H54 (cell line): Measurements from ENCODE around the gene MIB1.
"Not testable (repeated sequence)": the region's sequence is repeated elsewhere in the genome, so short reads cannot be mapped to it uniquely, and the experiment has no call there.

Experiments used
- DNase-seq: peaks from one replicate; pipeline ENCODE4 v3.0.0; 2011; ENCODE audit warnings: low spot score, mixed read lengths; ENCODE audit not compliant: insufficient read length
- FAIRE-seq: peaks from 3 replicates; lab custom pipeline; 2011; peaks lifted over from hg19 to GRCh38; lab: Jason Lieb, UNC
- POLR2A ChIP-seq: IDR thresholded peaks from 2 replicates; pipeline ENCODE4 v1.6.1; 2011; ENCODE audit warnings: low read depth, mild to moderate bottlenecking, low read length

The MIB1 gene

GRCh38 chr18:21761471-21762115 lies 21.0 kb downstream of the MIB1 start:
- DNase-seq: no peak
- TF ChIP-seq POLR2A: no peak
- no peak for FAIRE-seq

DNA sequence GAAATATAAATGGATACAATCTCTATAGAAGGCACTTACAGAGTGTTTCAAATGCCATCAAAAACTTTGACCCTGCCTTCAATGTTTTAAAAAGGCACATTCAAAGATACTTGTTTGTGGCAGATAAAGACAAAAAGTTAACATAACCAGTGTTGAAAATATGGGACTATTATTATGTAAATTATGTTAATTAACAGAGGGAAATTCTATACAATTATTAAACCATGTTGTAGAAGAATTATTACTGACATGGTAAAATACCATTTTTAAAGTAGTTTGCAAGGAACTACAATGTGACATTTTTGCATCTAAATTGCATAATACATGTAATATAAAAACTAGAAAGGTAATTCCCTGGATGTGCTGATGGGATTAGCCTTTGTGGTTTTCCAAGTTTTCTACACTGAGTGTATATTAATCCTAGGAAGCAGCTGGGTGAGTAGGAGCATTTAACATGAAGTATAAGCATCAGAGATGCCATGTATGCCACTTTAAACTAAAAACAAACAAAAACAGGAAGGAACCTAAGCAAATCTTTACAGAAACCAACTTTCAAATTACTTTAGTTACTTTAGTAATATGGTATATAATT lies 21.7 kb downstream of the MIB1 start:
- no peak for TF ChIP-seq POLR2A
- DNase-seq (no peak), FAIRE-seq (no peak)

- FAIRE-seq (no peak), DNase-seq (no peak)
- TF ChIP-seq POLR2A: no peak
Measured at GRCh38 chr18:21763846-21764646, 23.5 kb downstream of the MIB1 start.

- TF ChIP-seq POLR2A: no peak
- FAIRE-seq: no peak
- no peak for DNase-seq
Measured at GRCh38 chr18:21769206-21769605, 28.6 kb downstream of the MIB1 start.

- no peak for DNase-seq
- FAIRE-seq: no peak
- no peak for TF ChIP-seq POLR2A
Measured at GRCh38 chr18:21774722-21775121, 34.1 kb downstream of the MIB1 start.

- no peak for TF ChIP-seq POLR2A
- DNase-seq: no peak
- no peak for FAIRE-seq
Measured at GRCh38 chr18:21777814-21778213, 37.2 kb downstream of the MIB1 start.

DNA sequence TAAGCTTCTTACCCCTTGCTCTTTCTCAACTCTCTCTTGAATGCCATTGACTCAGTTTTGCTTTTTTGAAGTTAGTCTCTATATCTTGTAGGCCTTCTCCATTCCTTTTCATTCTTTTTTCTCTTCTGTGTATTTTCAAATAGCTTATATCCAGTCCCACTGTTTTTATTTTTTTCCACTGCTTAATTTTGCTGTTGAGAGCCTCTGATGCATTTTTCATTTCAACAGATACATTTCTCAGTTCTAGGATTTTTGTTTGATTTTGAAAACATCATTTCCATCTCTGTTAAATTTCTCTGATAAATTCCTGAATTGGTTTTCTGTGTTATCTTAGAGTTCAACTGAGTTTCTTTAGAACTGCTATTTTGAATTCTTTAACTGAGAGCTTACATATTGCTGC lies 45.9 kb downstream of the MIB1 start:
- DNase-seq (no peak), FAIRE-seq (no peak)
- TF ChIP-seq POLR2A: no peak

DNA sequence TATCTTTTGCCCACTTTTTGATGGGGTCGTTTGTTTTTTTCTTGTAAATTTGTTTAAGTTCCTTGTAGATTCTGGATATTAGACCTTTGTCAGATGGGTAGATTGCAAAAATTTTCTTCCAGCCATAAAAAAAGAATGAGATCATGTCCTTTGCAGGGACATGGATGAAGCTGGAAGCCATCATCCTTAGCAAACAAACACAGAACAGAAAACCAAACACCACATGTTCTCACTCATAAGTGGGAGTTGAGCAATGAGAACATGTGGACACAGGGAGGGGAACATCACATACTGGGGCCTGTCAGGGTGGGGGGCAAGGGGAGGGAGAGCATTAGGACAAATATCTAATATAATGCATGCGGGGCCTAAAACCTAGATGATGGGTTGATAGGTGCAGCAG lies 55.5 kb downstream of the MIB1 start:
- not testable (repeated sequence) for DNase-seq, FAIRE-seq

DNA sequence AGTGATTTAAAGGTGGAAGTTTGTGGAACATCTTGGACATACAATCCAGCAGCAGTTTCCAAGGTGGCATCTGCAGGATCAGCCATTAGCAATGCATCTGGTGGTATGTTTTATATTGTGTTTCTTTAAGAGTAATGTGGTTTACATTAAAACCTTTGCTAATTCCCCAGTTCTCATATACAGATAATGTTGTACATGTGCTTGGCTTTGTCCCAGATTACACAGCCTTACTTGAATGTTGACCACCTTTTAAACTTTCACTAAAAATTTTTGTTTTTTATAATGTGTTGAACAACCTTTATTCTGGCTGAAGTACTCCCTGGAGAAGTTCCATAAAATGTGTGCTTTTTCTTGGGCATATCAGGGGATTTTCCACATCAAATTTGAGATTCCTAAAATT lies 57.5 kb downstream of the MIB1 start:
- no peak for FAIRE-seq
- no peak for TF ChIP-seq POLR2A
- no peak for DNase-seq

- no peak for TF ChIP-seq POLR2A
- FAIRE-seq: no peak
- no peak for DNase-seq
Measured at GRCh38 chr18:21799721-21800120, 59.1 kb downstream of the MIB1 start.

- DNase-seq (no peak), FAIRE-seq (no peak)
- no peak for TF ChIP-seq POLR2A
Measured at GRCh38 chr18:21803495-21803894, 62.9 kb downstream of the MIB1 start.

DNA sequence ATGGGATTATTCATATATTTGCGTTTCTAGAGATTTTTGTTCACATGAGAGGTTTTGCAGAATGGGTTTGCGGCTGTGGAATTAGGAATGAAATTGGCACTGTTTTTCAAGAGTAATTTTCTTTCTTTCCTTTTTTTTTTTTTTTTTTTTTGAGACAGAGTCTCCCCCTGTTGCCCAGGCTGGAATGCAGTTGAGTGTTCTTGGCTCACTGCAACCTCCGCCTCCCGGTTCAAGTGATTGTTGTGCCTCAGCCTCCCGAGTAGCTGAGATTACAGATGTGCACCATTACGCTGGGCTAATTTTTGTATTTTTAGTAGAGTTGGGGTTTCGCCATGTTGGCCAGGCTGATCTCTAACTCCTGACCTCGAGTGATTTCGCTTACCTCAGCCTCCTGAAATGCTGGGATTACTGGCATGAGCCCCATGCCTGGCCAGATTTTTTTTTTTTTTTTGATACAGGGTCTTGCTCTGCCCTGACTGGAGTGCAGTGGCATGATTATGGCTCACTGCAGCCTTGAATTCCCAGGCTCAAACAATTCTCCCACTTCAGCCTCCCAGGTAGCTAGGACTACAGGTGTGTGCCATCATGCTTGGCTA lies 65.3 kb downstream of the MIB1 start:
- DNase-seq (no peak), FAIRE-seq (no peak)
- no peak for TF ChIP-seq POLR2A

GRCh38 chr18:21808185-21808584 lies 67.6 kb downstream of the MIB1 start:
- FAIRE-seq (no peak), DNase-seq (no peak)
- TF ChIP-seq POLR2A: no peak

DNA sequence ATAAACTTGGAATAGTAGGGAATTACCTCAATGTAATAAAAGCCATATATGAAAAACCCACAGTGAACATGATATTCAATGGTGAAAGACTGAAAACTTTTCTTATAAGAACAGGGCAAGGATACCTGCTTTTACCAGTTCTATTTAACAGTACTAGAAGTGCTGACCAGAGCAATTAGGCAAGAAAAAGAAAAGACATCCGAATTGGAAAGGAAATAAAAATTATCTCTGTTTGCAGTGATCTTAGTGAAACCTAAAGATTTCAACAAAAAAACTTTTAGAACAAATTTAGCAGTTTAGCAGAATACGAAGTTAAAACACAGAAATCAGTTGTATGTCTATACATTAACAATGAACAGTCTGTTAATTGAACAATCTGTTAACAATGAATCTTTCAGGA lies 69.1 kb downstream of the MIB1 start:
- no peak for TF ChIP-seq POLR2A
- FAIRE-seq: no peak
- DNase-seq: no peak
